GM21619 (cell line): ENCODE results near the gene DGKD.
A peak's percentile ranks its signal among the peaks of the same experiment; 100 is the strongest.

ENCODE experiments used
- ATAC-seq: cut with Tn5 transposase; IDR thresholded peaks from one replicate; pipeline ENCODE4 v1.9.1; 2021; ENCODE audit not compliant: unreplicated experiment

DGKD gene

DNA sequence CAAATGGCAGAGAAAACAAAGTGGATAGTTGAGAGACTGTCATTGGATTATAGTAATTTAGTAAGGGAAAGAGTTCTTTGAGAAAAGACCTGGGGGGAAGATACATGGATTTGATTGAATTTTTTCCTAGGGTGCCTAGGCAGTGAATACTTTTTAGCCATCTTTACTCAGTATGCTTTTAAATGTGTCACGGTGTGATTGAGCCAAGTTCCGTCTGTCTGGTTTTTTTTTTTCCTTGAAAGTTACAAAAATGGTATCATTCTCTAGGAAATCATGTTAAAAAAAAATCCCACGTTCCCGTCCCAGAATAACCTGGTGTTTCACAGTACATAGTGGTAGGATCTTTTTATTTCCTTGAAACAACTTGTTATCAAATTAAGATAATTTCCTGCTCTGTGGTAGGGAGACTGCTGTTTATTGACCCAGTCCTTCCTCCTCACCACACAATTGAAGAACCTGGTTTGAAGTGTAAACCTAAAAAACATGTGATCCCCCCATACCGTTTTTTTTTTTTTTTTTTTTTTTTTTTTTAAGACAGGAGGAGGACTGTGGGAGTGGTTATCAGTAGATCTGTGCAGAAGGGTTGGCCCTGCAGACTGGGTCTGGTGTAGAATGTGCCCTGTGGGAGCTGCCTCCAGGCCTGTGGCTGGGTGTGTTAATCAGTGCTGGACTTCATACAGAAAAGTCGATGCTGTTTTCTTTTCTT, 55.1 kb downstream of the DGKD start:
- no peak for ATAC-seq

- no peak for ATAC-seq
Measured at GRCh38 chr2:233410196-233410760, 56.0 kb downstream of the DGKD start.

- ATAC-seq, result no peak
Measured at GRCh38 chr2:233411162-233411561, 56.9 kb downstream of the DGKD start.

DNA sequence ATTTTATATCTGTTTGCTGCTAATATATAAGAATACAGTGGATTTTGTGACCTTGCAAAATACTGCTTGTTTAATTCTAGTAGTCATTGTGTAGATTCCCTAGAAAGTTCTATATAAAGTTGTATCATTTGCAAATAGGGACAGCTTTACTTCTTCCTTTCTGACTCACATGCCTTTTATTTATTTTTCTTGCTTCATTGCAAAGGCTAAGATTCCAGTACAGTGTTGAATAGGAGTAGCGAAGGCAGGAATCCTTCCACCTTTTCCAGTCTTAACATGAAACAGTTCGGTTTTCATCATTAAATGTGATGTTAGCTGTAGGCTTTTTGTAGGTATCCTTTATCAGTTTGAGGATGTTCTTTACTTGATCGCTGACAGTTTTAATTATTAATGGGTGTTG, 58.1 kb downstream of the DGKD start:
- ATAC-seq, result no peak

- ATAC-seq, result no peak
Measured at GRCh38 chr2:233413046-233413445, 58.8 kb downstream of the DGKD start.

- no peak for ATAC-seq
Measured at GRCh38 chr2:233413559-233414272, 59.4 kb downstream of the DGKD start.

- ATAC-seq, result no peak
Measured at GRCh38 chr2:233414273-233414654, 60.0 kb downstream of the DGKD start.

DNA sequence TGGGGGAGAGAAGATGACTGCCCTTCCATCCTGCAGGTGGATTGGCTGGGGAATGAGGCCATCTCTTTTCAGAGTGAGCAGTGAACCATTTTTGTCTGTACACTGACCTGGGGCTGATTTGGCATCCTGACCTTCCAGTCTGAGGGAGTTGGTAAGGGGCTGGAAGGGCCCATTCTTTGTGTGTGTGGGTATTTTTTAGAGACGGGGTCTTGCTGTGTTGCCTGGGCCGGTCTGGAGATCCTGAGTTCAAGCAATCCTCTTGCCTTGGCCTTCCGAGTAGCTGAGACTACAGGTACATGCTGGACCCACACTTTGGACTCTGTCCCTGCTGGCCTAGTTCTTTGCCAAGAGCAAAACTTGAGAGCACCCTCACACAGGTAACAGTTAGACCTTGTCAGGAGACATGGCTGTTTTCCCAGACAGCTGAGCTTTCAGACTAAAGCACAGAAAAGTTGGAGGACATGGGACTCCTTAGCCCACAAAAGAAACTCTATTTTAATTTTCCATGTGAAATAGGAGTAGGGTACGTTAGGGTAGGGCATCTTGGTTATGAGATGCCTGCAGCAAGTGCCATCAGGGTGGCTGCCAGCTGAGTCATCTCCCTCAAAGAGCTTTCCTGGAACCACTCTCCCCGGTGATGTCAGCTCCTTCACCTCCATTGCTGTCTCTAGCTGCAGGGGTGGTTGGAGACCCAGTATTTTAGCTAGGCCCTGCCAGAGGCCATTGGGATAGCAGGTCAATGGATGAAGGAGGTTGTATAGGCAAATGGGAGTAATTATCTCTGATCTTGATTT, 60.7 kb downstream of the DGKD start:
- no peak for ATAC-seq

DNA sequence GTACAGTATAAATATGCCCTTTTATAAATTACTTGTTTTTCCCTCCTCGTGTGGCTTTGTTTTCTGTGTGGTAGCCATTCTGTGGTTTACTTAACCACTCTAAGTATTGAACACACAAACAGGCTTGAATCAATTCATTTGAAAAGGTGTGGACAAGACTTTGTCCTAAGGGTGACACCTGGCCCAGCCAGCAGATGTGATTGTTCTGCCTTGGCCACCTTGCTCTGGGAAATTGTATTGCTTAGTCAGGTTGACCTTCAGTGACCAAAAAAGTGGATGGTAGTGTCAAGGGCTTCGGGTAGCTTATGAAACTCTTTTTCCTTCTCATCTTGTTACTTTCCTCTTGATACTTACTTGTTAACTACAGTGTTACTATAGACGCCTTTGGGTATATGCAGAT, 61.9 kb downstream of the DGKD start:
- ATAC-seq, result no peak

- ATAC-seq, result no peak
Measured at GRCh38 chr2:233416706-233417105, 62.4 kb downstream of the DGKD start.

DNA sequence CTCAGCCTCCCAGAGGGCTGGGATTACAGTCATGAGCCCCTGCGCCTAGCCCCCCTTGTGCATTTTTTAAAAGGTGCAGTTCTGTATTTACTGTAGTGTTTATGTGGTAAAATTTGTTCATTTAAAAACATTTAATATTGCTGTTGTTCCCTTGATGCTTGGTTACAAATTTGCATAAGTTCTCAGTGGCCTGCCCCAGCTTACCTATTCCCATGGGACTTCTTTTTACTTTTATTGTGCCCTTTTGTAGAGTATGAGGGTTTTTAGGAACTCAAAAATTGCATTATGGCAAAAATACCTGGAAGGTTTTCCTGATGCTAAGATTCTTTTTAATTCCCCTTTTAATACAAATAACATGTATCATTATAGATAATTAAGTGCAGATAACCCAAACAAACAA, 63.0 kb downstream of the DGKD start:
- no peak for ATAC-seq

GRCh38 chr2:233418052-233418760, 63.9 kb downstream of the DGKD start:
- no peak for ATAC-seq

GRCh38 chr2:233418761-233419546, 64.7 kb downstream of the DGKD start:
- peak; percentile 35 for ATAC-seq

DNA sequence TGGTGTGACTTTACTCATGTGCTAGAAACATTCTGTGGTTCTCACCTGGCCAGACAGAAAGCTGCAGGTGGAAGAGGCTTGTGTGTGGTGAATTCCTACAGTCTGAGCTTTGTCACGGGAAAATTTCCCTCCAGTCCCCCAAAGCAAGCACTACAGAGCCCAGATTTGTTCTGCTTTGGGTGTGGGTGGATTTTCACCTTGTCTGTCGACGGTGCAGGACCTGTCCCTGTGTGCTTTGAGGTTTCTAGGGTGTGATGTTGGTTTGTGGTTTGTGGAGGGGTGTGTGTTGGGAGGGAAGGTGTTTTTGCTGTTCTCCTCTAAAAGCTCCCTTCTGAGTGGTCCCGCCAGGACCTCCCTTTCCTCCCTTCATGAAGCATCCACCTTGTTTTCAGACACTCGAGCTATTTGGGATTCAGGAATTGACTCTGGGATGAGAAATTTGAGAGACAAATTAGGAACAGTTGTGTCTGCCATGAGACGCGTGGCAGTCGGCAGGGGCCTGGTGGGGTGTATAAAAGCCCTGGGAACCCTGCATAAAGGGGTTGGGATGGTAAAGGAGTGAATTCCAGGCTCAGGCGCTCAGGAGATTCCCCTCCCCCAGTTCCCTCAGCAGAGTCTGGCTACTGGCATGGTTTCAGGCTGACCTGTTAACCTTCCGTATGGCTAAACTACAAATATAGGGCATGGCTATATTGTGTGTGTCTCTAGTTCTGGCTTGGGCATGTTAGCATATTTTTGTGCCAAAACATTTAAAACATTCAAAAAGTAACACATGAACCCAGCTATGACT, 65.5 kb downstream of the DGKD start:
- no peak for ATAC-seq

DNA sequence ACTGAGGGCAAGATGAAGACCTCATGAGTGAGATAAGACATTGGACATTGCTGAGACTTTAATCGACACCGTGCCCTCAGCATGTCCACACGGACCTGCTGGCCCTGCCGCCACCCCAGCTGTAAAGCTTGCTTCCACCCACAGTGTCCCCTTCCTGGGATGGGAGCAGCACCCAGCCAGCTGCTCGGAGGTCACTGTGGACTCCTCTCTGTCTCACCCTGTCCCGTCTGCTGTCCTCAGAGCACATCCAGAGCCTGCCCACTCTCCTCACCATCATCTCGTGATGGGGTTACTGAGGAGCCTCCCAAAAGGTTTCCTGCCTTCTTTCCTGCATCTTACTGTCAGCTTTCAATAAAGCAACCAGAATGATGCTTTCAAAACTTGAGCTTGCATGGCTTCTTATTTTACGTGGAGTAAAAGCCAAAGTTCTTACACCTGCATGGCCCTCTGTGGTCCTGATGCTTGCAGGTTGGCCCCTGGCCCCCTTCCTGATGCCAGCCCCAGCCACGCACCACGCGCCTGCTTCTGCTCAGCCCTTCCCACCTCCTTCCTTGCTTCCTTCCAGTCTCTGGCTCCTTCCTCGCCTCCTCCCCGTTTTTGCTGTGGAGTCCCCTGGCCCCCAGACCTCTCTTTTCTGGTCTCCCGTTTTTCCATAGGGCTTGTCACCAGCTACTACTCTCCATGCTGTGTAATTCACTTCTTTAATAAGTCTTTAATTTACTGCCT, 67.0 kb downstream of the DGKD start:
- no peak for ATAC-seq

GRCh38 chr2:233422050-233422639, 67.9 kb downstream of the DGKD start:
- ATAC-seq, result peak; percentile 61

DNA sequence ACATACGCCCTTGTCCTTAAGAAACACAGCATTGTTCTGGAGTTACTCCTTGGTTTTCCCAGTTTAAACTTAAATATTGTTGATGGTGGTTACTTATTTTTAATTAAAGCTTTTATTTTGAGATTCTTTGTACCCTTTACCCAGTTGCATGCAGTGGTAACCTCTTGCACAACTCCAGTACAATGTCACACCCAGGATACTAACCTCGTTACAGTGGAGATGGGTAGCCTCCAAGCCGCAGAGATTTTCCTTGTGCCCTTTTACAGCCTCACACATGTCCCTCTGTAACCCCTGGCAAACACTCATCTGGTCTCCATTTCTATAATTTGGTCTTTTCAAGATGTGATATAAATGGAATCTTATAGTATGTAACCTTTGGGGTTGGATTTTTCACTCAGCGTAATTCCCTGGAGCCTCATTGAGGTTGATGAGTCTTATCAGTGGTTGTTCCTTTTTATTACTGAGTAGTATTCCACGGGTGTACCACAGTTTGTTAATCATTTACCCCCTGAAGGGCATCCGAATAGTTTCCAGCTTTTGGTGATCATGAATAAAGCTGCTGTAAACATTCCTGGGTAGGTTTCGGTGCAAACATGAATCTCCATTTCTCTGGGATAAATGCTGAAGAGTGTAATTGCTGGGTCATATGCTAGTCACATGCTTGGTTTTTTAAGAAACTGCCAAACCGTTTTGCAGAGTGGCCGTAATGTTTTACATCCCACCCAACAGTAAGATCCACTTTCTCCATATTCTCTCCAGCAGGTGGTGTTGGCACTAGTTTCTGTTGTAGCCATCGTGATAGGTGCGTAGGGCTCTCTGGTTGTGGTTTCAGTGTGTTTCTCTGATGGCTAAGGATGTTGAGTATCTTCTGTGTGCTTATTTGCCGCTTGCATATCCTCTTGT, 68.6 kb downstream of the DGKD start:
- ATAC-seq, result no peak

- ATAC-seq, result no peak
Measured at GRCh38 chr2:233423552-233423860, 69.2 kb downstream of the DGKD start.
